Cardiac muscle cell (in vitro differentiated cells and primary cell): ENCODE results near the gene FGFR3. TPM values are rescaled to one million over a fixed set of nuclear protein-coding genes. Genes with fewer than 3 reads are reported as not detected.

Experiments used
- DNase-seq, 2 donors: peaks; one replicate each; pipeline versions ENCODE4 v3.0.0 to v3.0.0-alpha.2; 2010 to 2017; ENCODE audit warnings: low read depth in 1 of 2, low spot score in 1 of 2
- H3K27ac ChIP-seq: fragments of 200-600 bp; sonication (generic); 2 replicates; pipeline ENCODE4 v1.5.1; 2016
- H3K27me3 ChIP-seq: fragments of 200-600 bp; sonication (generic); 2 replicates; pipeline ENCODE4 v1.6.0; 2016; ENCODE audit warnings: control low read depth
- H3K36me3 ChIP-seq: fragments of 200-600 bp; sonication (generic); 2 replicates; pipeline ENCODE4 v1.5.1; 2016; ENCODE audit warnings: control low read depth
- H3K4me1 ChIP-seq: fragments of 200-600 bp; sonication (generic); 2 replicates; pipeline ENCODE4 v1.8.1; 2017; ENCODE audit warnings: low read depth, mild to moderate bottlenecking, mixed run types
- H3K4me3 ChIP-seq: fragments of 200-600 bp; sonication (generic); 2 replicates; pipeline ENCODE4 v1.5.1; 2016; ENCODE audit warnings: mild to moderate bottlenecking
- H3K9me3 ChIP-seq: fragments of 200-600 bp; sonication (generic); 2 replicates; pipeline ENCODE4 v1.5.1; 2017; ENCODE audit warnings: low read depth, mild to moderate bottlenecking, control low read depth
- CTCF ChIP-seq: IDR thresholded peaks from 2 replicates; pipeline ENCODE4 v1.5.1; 2012; ENCODE audit warnings: low read depth, mild to moderate bottlenecking, low read length
- polyA plus RNA-seq: library from polyadenylated mRNA; unstranded; fragments of >200 nt; fragmentation: Nextera tagmentation; extraction: Ambion mirVana; gene quantifications from 2 replicates; pipeline ENCODE4 v1.2.1, GENCODE V29; 2016
- total RNA-seq: library from RNA; depleted of rRNA; stranded (reverse); fragments of >200 nt; gene quantifications from 2 replicates; pipeline ENCODE4 v1.2.3, GENCODE V29; 2016

FGFR3 gene
- total and polyA plus RNA-seq, 2 experiments from 2014 or later = 39.2 to 47.3 TPM

- H3K27ac ChIP-seq = no peak overlapping the region
- DNase-seq = no peak
- no peak for TF ChIP-seq CTCF
- no peak overlapping the region for H3K4me3 ChIP-seq
- H3K9me3 ChIP-seq = no peaks in the 10 kb centered on the region
- H3K4me1 ChIP-seq = peaks cover 14% of the 10 kb centered on the region
- H3K27me3 ChIP-seq = no peaks in the 10 kb centered on the region
- peaks cover 3% of the 10 kb centered on the region for H3K36me3 ChIP-seq
Observed at GRCh38 chr4:1801286-1801958, 8.3 kb downstream of the FGFR3 start.

GRCh38 chr4:1802151-1802715, 9.1 kb downstream of the FGFR3 start:
- TF ChIP-seq CTCF = no peak
- peak in 1 of 2 donors; percentile 34 for DNase-seq
- H3K36me3 ChIP-seq = peaks cover 3% of the 10 kb centered on the region
- H3K4me1 ChIP-seq = peaks cover 11% of the 10 kb centered on the region
- no peaks in the 10 kb centered on the region for H3K27me3 ChIP-seq
- H3K27ac ChIP-seq = no peak overlapping the region
- H3K9me3 ChIP-seq = no peaks in the 10 kb centered on the region
- no peak overlapping the region for H3K4me3 ChIP-seq

GRCh38 chr4:1802720-1803522, 9.8 kb downstream of the FGFR3 start:
- peaks cover 4% of the 10 kb centered on the region for H3K4me1 ChIP-seq
- H3K27me3 ChIP-seq = no peaks in the 10 kb centered on the region
- H3K9me3 ChIP-seq = no peaks in the 10 kb centered on the region
- H3K27ac ChIP-seq = no peak overlapping the region
- peaks cover 3% of the 10 kb centered on the region for H3K36me3 ChIP-seq
- H3K4me3 ChIP-seq = no peak overlapping the region
- TF ChIP-seq CTCF = no peak
- no peak for DNase-seq

- Histone ChIP-seq H3K9me3 (no peaks in the 10 kb centered on the region), H3K4me1 (no peaks in the 10 kb centered on the region), H3K36me3 (peaks cover 3% of the 10 kb centered on the region), H3K27ac (no peak overlapping the region), H3K4me3 (no peak overlapping the region), H3K27me3 (no peaks in the 10 kb centered on the region)
- DNase-seq = no peak
- TF ChIP-seq CTCF = no peak
Observed at GRCh38 chr4:1803523-1804423, 10.7 kb downstream of the FGFR3 start.
